ENCODE measurements around the gene FCRLB. TPM values are rescaled to one million over a fixed set of nuclear protein-coding genes. Genes with fewer than 3 reads are reported as not detected.

Gene FCRLB
- total and polyA plus RNA-seq, 4 donors: 0.33 to 2.9 (median 0.57) TPM

DNA sequence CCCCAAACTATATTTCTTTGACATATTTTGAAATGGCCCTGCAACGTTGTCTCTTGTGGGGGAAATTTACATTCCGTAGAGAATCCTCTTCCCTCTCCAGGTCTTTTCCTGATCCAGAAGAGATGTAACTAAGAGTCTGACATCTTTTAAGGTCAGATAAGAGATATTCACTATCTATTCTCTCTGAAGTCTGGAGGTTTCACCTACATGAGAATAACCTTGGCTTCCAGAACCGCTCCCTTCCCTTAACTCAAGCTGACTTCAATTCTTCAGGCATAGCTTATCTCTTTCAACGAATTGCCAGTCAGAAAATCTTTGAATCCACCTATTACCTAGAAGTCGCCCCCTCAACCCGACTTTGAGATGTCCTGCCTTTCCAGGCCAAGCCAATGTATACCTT is 9.9 kb downstream of the FCRLB start:
- Histone ChIP-seq H3K9me3 (ENCODE audit: control insufficient read depth in 4 of 4, low read length in 3 of 4) (no peaks in the 10 kb centered on the region), H3K27me3 (ENCODE audit: control insufficient read depth in 4 of 4, insufficient read depth in 4 of 4, low read length in 3 of 4) (no peaks in the 10 kb centered on the region), H3K4me1 (ENCODE audit: control insufficient read depth in 4 of 4, insufficient read depth in 4 of 4, low read length in 3 of 4) (peaks cover 0 to 10% (median 4%) of the 10 kb centered on the region in 4 donors), H3K27ac (ENCODE audit: low read depth in 1 of 2, low read length in 2 of 2) (no peak overlapping the region), H3K9ac (ENCODE audit: low read depth in 1 of 2, low read length in 2 of 2) (no peak overlapping the region), H3K4me3 (ENCODE audit: low read depth in 1 of 3, low read length in 3 of 3) (no peak overlapping the region), H3K36me3 (ENCODE audit: control insufficient read depth in 4 of 4, insufficient read depth in 3 of 4, low read depth in 1 of 4, low read length in 3 of 4) (no peaks in the 10 kb centered on the region)
- no peak for DNase-seq (ENCODE audit: low spot score)
- TF ChIP-seq SP1 (IDR thresholded peaks at IDR 0.05) (no peak), YY1 (IDR thresholded peaks at IDR 0.05) (no peak), FOXA2 (IDR thresholded peaks at IDR 0.05) (no peak), HNF4A (conservative IDR thresholded peaks at IDR 0.05) (no peak), FOXA1 (IDR thresholded peaks at IDR 0.05) (no peak), RXRA (IDR thresholded peaks at IDR 0.05) (no peak), RAD21 (IDR thresholded peaks at IDR 0.05) (no peak), HNF4G (IDR thresholded peaks at IDR 0.05) (no peak), NR2F2 (IDR thresholded peaks at IDR 0.05) (no peak), EGR1 (IDR thresholded peaks at IDR 0.05; ENCODE audit: low read depth in 2 of 2) (no peak), JUND (IDR thresholded peaks at IDR 0.05) (no peak), TAF1 (conservative IDR thresholded peaks at IDR 0.05) (no peak), GABPA (IDR thresholded peaks at IDR 0.05 in 1 of 2, conservative IDR thresholded peaks at IDR 0.05 in 1 of 2) (no peak)
- TF ChIP-seq, protein P1, sequence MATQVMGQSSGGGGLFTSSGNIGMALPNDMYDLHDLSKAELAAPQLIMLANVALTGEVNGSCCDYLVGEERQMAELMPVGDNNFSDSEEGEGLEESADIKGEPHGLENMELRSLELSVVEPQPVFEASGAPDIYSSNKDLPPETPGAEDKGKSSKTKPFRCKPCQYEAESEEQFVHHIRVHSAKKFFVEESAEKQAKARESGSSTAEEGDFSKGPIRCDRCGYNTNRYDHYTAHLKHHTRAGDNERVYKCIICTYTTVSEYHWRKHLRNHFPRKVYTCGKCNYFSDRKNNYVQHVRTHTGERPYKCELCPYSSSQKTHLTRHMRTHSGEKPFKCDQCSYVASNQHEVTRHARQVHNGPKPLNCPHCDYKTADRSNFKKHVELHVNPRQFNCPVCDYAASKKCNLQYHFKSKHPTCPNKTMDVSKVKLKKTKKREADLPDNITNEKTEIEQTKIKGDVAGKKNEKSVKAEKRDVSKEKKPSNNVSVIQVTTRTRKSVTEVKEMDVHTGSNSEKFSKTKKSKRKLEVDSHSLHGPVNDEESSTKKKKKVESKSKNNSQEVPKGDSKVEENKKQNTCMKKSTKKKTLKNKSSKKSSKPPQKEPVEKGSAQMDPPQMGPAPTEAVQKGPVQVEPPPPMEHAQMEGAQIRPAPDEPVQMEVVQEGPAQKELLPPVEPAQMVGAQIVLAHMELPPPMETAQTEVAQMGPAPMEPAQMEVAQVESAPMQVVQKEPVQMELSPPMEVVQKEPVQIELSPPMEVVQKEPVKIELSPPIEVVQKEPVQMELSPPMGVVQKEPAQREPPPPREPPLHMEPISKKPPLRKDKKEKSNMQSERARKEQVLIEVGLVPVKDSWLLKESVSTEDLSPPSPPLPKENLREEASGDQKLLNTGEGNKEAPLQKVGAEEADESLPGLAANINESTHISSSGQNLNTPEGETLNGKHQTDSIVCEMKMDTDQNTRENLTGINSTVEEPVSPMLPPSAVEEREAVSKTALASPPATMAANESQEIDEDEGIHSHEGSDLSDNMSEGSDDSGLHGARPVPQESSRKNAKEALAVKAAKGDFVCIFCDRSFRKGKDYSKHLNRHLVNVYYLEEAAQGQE (IDR thresholded peaks at IDR 0.05): no peak
- TF ChIP-seq, protein P2, sequence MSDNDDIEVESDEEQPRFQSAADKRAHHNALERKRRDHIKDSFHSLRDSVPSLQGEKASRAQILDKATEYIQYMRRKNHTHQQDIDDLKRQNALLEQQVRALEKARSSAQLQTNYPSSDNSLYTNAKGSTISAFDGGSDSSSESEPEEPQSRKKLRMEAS (IDR thresholded peaks at IDR 0.05): no peak
- TF ChIP-seq, protein P3, sequence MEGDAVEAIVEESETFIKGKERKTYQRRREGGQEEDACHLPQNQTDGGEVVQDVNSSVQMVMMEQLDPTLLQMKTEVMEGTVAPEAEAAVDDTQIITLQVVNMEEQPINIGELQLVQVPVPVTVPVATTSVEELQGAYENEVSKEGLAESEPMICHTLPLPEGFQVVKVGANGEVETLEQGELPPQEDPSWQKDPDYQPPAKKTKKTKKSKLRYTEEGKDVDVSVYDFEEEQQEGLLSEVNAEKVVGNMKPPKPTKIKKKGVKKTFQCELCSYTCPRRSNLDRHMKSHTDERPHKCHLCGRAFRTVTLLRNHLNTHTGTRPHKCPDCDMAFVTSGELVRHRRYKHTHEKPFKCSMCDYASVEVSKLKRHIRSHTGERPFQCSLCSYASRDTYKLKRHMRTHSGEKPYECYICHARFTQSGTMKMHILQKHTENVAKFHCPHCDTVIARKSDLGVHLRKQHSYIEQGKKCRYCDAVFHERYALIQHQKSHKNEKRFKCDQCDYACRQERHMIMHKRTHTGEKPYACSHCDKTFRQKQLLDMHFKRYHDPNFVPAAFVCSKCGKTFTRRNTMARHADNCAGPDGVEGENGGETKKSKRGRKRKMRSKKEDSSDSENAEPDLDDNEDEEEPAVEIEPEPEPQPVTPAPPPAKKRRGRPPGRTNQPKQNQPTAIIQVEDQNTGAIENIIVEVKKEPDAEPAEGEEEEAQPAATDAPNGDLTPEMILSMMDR (IDR thresholded peaks at IDR 0.05; ENCODE audit: low read depth, low read length, missing input control): no peak
- TF ChIP-seq, protein P4, sequence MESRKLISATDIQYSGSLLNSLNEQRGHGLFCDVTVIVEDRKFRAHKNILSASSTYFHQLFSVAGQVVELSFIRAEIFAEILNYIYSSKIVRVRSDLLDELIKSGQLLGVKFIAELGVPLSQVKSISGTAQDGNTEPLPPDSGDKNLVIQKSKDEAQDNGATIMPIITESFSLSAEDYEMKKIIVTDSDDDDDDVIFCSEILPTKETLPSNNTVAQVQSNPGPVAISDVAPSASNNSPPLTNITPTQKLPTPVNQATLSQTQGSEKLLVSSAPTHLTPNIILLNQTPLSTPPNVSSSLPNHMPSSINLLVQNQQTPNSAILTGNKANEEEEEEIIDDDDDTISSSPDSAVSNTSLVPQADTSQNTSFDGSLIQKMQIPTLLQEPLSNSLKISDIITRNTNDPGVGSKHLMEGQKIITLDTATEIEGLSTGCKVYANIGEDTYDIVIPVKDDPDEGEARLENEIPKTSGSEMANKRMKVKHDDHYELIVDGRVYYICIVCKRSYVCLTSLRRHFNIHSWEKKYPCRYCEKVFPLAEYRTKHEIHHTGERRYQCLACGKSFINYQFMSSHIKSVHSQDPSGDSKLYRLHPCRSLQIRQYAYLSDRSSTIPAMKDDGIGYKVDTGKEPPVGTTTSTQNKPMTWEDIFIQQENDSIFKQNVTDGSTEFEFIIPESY (IDR thresholded peaks at IDR 0.05): no peak
- WGBS: 84% methylated on average over 6 of the region's 6 CpGs
